Head of caudate nucleus (tissue), 42 donors: ENCODE results near the gene YARS1.

Experiments
- DNase-seq, 42 donors: peaks; one replicate each; pipeline versions ENCODE4 v3.0.0 to v3.0.0-alpha.2; 2020 to 2021; ENCODE audit warnings: mixed read lengths in 7 of 42
- intact Hi-C: fragments of 100-400 bp; cut with DNase I; formaldehyde crosslinking; loops from one replicate; pipeline ENCODE4 v1.15.0; 2022

YARS1 gene

DNA sequence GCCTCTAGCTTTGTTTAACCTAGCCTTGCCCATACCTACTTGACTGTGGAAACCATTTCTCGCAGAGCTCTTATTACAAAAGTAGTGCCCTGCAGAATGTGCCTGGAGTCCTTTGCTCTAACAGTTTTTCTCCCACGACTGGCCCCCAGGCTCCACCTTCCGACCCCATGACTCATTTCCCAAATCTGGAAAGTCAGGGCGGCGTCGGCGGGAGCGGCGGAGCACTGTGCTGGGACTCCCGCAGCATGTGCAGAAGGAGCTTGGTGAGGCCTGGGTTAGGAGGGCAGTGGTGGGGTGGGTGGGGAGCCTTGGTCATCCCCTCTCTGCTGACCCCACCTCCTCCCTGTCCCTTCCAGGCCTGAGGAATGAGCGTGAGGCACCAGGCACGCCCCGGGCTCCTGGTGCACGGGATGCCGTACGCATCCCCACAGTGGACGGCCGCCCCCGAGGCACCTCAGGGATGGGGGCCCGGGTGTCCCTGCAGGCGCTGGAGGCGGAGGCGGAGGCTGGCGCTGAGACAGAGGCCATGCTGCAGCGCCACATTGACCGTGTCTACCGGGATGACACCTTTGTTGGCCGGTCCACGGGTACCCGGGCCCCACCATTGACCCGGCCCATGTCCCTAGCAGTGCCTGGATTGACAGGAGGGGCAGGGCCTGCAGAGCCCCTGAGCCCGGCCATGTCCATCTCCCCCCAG, 47.5 kb downstream of the YARS1 start:
- DNase-seq = peak in 36 of 42 donors; percentile 27 to 77 (median 55)
- intact Hi-C loops = no loop called here

DNA sequence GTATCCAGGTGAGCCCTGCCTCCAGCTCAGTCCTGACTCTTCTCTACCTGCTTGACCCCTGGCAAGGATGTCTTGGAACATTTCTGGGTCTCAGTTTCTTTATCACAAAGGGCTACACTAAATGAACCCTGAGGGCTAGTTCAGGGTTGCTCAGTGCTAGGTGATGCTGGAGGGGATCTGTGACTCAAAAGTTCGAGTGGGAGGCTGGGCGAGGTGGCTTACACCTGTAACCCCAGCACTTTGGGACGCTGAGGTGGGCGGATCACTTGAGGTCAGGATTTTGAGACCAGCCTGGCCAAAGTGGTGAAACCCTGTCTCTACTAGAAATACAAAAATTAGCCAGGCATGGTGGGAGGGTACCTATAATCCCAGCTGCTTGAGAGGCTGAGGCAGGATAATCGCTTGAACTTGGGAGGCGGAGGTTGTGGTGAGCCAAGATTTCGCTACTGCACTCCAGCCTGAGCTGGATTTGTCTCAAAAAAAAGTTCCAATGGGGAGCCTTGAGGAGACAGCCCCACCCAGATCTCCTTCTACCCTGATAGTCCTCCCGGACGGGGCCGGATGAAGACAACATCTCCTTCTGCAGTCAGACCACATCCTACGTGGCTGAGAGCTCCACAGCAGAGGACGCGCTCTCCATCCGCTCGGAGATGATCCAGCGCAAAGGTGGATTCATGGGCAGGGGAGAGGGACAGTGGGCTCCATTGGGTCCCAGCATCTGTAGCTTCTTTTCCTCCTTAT, 48.9 kb downstream of the YARS1 start:
- DNase-seq = no peak

DNA sequence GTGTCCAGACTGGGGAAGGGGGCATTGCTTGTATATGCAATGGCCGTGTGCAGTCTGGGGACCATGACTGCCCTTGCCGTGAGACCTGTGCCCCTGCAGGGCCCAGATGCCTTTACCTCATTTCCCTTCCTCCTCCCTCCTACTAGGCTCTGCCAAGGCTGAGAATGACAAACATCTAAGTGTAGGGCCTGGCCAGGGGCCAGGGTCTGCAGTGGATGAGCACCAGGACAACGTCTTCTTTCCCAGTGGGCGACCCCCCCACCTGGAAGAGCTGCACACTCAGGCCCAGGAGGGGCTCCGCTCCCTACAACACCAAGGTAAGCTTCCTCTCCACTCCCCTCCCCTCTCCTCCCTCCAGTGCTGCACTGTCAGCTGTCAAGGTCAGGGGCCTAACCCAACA, 49.5 kb downstream of the YARS1 start:
- no peak for DNase-seq
- intact Hi-C loops = no loop called here

More for the DNA sequence above, 48.9 kb downstream of the YARS1 start:
- intact Hi-C loops = no loop called here

DNA sequence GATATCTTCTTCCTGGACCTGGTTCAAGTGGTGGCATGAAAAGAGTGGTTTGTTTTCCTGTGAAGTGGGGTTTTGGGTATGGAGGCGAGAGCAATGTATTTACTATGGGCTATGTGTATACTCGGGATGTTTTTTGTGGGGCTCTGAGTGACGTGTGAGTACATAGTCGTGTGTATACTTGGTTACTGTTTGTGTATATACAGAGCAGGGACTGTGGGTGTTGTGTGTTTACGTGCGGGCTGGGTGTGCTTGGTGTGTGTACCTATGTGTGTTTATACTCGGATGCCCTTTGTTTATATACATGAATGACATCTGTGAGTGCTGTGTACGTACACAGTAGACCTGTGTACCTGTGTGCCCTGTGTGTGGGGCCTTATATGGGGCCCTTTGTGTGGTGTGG, 50.0 kb downstream of the YARS1 start:
- intact Hi-C loops = no loop called here
- DNase-seq = no peak

GRCh38 chr1:32766328-32766972, 50.7 kb downstream of the YARS1 start:
- intact Hi-C loops = no loop called here
- DNase-seq = no peak

DNA sequence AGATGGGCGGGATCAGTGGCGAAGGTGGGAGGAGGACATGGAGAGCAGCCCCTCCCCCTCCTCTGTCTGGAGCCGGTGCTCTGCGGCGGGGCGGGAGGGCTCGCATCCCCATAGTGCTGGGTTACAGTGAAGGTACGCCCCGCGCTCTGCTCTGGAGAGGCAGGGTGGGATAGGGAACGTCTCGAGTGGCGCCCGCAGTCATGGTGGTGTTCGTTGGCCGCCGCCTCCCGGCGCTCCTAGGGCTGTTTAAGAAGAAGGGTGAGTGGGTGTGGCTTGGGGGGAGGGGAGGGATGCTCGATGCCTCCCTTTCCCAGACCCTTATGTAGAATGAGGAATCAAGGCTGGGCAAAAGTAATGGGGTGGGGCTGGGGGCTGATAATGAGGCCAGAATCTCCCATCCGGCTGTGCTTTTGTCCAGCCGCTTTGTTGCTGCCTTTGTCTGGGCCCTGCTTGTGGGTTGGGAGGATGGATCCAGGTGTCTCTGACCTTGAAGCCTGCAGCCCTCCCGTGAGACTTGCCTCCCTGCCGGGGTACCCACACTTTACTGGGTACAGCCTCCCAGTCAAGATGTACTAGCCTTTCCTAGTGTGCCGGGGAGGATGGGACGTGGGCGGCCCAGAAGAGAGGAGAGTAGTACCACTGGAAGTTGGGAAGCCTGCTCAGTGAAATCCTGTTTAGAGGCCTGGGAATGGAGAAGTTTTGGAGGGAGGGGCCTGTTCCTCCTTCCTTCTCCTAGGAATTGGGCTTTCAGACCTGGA, 51.4 kb downstream of the YARS1 start:
- intact Hi-C loops = no loop called here
- no peak for DNase-seq

DNA sequence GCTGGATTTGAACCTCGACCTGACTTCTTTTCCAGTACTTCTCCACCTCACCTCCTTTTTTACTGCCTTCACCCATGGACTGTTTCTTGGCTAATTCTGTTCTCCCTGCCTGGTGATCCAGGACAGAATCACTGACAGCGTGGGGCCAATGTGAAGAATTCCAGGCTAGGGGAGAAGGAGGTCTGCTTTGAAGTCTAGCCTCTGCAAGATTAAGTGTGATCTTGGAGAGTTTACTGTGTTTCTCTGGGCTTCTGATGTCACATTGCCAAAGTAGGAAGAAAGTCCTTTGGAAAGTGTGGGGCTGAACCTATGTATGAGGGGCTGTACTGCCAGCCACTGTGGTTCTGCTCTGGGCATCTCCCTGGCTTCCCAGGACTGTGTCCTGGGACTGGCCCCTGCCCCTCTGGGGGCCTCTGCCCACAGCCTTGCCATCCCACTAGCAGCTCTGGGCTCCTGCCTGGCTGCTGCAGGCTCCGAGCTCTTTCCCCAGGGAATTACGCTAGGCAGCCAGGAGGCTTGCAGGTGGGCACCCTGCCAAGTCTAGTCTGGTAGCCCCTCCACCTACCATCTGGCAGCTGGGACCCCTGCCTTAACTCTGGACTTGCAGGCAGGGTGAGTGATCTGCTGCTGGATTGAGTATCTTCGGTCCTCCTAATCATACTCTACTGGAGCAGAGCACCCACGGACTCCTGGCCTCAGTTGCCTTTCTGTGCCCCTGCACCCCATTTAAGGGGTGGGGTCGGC, 52.2 kb downstream of the YARS1 start:
- intact Hi-C loops = no loop called here
- DNase-seq = no peak

DNA sequence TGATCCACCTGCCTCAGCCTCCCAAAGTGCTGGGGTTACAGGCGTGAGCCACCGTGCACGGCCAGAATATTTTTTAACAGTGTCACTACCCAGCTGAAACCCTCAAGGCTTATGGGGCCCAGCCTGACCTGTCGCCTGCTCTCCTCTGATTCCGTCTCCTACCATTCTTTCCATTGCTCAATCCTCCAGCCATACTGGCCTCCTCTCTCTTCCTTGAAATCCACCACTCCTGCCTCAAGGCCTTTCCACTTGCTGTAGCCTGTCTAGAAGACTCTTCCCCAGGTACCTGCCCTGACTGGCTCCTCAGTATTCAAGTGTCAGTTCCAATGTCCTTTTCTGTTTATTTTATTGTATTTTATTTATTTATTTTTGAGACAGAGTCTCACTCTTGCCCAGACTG, 53.9 kb downstream of the YARS1 start:
- DNase-seq = no peak
- intact Hi-C loops = no loop called here

GRCh38 chr1:32761936-32762335, 55.2 kb downstream of the YARS1 start:
- DNase-seq = no peak
- intact Hi-C loops = no loop called here

GRCh38 chr1:32761253-32761877, 55.8 kb downstream of the YARS1 start:
- DNase-seq = no peak
- intact Hi-C loops = no loop called here

DNA sequence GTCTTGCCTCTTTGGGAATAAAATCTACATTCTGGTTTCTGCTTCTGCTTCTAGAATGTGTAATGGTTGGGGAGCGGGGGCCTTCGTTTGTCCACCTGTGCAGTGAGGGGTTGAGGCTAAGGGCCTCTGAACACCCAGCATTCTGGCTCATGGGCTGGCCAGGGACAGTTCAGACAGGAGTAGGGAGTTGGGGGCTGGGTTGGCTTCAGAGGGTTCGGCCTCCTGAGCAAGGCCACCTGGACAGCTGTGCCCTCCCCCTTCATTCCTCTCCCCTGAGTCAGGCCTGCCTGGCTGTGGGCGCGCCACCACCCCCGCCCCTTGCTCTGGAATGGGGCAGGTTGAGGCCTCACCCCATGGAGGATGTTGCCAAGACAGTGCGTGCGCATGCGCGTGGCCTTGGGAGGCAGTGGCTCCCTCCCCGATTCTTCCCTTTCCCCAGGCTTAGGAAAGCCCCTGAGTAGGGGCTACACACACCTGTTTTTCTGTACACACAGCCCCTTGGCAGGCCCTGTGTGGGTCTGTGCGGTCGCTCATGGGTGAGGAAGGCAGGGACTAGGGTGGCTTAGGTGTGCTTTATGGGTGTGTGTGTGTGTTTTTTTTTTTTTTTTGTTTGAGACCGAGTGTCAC, 57.0 kb downstream of the YARS1 start:
- DNase-seq = no peak
- intact Hi-C loops = no loop called here

- DNase-seq = no peak
- intact Hi-C loops = no loop called here
Measured at GRCh38 chr1:32759521-32759981, 57.6 kb downstream of the YARS1 start.

DNA sequence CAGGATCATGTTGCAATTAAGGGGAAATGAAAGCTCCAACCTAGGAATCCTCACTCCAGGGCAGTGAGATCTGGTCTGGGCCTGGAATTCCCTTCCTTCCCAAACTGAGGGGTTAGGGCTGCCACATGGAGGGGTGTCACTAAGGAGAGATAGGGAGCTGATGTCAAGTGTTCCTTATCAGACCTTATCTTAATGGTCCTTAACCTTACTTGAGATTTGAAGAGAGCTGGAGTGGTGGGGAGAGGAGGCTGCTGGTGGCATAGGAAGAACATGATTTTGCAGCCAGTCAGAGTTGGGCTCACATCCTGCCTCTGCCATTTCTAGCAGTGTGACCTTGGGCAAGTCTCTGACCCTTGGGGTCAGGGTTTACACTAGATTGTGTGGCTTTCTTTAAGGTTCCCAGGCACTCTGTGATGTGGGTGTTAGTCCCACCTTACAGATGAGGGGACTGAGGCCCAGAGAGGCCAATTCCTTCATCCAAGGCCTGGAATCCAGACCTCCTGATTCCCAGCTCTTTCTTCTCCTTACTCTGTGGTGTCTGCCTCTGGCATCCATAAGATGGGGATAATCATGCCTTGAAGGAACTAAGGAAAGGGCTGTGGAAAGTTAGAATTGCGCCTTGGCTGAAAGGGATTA, 58.2 kb downstream of the YARS1 start:
- intact Hi-C loops = no loop called here
- DNase-seq = no peak

DNA sequence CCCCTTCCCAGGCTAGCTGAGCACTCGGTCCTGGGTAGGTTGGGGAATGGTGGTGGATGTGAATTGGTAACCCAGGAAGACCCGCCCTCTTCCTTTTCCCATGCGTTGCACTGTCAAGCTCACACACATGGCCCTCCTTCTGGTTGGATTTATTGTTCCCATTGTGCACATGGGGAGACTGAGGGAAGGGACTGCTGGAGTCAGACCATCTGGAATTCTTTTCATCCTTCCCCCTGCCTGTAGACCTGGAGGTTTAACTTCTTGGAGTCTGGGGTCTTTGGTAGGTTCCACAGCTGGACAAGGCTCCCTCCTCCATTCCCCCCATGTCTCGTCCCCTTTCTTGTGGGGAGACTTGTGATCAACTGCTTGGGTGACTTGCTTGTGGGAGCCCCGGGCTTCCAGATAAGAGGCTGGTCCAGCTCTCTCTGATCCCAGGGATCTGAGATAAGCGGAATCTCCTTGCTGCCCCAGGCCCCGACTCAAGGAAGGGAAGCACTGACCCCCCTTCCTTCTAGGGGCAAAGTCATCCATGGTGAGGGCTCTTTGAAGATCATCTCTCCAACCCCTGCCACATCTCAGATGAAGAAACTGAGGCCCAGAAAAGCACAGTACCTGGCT, 58.9 kb downstream of the YARS1 start:
- DNase-seq = no peak
- intact Hi-C loops = no loop called here

DNA sequence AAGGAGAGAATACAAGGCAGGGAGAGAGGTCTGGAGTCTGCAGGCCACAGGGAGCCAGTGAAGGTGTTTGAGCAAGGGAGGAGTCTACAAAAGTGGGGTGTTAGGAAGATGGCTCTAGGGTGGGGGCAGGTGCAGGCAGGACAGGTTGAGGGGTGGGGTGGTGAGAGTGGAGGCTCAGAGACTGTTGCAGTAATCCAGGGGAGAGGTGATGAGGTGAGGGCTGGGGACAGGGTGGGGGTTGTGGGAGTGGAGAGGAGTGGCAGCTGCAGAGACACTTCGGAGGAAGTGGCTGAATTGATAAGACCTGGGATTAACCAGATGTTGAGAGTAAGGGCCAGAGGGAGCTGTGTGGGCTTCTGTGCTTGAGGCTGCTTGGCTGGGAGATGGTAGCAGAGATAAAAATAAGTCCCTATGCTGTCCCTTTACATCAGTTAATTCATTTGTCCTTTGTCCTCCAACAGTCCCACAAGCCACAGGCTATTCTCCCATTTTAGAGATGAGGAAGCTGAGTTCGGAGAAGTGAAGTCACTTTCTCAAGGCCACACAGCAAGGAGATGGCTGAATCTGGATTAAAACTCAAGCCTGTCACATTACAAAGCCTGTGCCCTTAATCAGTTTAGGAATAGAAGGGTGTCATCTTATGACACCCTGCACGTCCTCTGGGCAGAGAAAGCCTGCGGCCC, 59.8 kb downstream of the YARS1 start:
- intact Hi-C loops = no loop called here
- DNase-seq = no peak

GRCh38 chr1:32755810-32756159, 61.4 kb downstream of the YARS1 start:
- intact Hi-C loops = no loop called here
- no peak for DNase-seq
